Natural killer cell (primary cell): ENCODE measurements around the gene DPP9. TPM values are rescaled to one million over a fixed set of nuclear protein-coding genes. Genes with fewer than 3 reads are reported as not detected.
A peak's percentile ranks its signal among the peaks of the same experiment; 100 is the strongest.

Source experiments
- ATAC-seq, 3 donors: fragments of 150-1000 bp in 2 of 3; fragments of 200-7000 bp in 1 of 3; cut with Tn5 transposase; 1 replicate in 1 of 3; 2 replicates in 2 of 3; pipeline ENCODE4 v1.10.0; 2021; ENCODE audit warnings: mild to moderate bottlenecking in 2 of 3, moderate library complexity in 2 of 3
- DNase-seq, 2 donors: peaks; one replicate each; pipeline versions ENCODE4 v3.0.0 to v3.0.0-alpha.2; 2013 to 2021; ENCODE audit warnings: mixed read lengths in 1 of 2
- H3K27ac ChIP-seq: one replicate; pipeline ENCODE4 v1.5.1; 2013; ENCODE audit warnings: mild to moderate bottlenecking, low read length
- H3K27me3 ChIP-seq: one replicate; pipeline ENCODE4 v1.6.1; 2013; ENCODE audit warnings: low read length; ENCODE audit not compliant: control insufficient read depth, insufficient read depth
- H3K36me3 ChIP-seq: one replicate; pipeline ENCODE4 v1.6.1; 2013; ENCODE audit warnings: low read length; ENCODE audit not compliant: control insufficient read depth, insufficient read depth
- H3K4me1 ChIP-seq: one replicate; pipeline ENCODE4 v1.6.1; 2013; ENCODE audit warnings: low read length; ENCODE audit not compliant: control insufficient read depth, insufficient read depth
- H3K4me3 ChIP-seq: one replicate; pipeline ENCODE4 v1.5.1; 2013; ENCODE audit warnings: low read length
- H3K9me3 ChIP-seq: one replicate; pipeline ENCODE4 v1.6.1; 2013; ENCODE audit warnings: low read length; ENCODE audit not compliant: control insufficient read depth, insufficient read depth
- H3K27ac Mint-ChIP-seq, 2 donors: one replicate each; pipeline ENCODE4 v1.8.0; 2022; ENCODE audit warnings: mild to moderate bottlenecking in 2 of 2, mixed read lengths in 2 of 2, moderate library complexity in 1 of 2
- H3K27me3 Mint-ChIP-seq, 2 donors: one replicate each; pipeline ENCODE4 v1.8.0; 2022; ENCODE audit warnings: low read depth in 2 of 2, mixed read lengths in 2 of 2
- H3K36me3 Mint-ChIP-seq: one replicate; pipeline ENCODE4 v1.8.0; 2022; ENCODE audit warnings: mixed read lengths
- H3K4me1 Mint-ChIP-seq, 2 donors: one replicate each; pipeline ENCODE4 v1.8.0; 2022; ENCODE audit warnings: mixed read lengths in 2 of 2
- H3K4me3 Mint-ChIP-seq: one replicate; pipeline ENCODE4 v1.8.0; 2022; ENCODE audit warnings: mild to moderate bottlenecking, moderate library complexity, mixed read lengths
- H3K9me3 Mint-ChIP-seq, 2 donors: one replicate each; pipeline ENCODE4 v1.8.0; 2022; ENCODE audit warnings: mixed read lengths in 2 of 2
- WGBS: methylation state at CpG from one replicate; pipeline ENCODE4 v1.1.7; 2013; ENCODE audit warnings: missing lambda C conversion rate; ENCODE audit not compliant: insufficient coverage; 5-methylcytosine and 5-hydroxymethylcytosine counted together
- intact Hi-C: fragments of 100-400 bp; cut with micrococcal nuclease; formaldehyde crosslinking; loops from one replicate; pipeline ENCODE4 v1.14.2; 2022
- total RNA-seq, 4 donors: library from RNA; stranded (reverse); fragments of 120-200 nt in 1 of 4; gene quantifications; one replicate each; pipeline versions ENCODE4 v1.2.3 to v1.2.4, GENCODE V29; 2013 to 2022
- TF ChIP-seq, protein P1 (sequence below): fragments of 200-600 bp; IDR thresholded peaks from one replicate; pipeline ENCODE4 v1.8.0; 2022; ENCODE audit warnings: antibody characterized with exemption

DPP9 gene
- total RNA-seq, 3 donors from 2014 or later (not counting 1 experiment from before 2014, with no cell fraction given): 133 to 183 (median 165) TPM

DNA sequence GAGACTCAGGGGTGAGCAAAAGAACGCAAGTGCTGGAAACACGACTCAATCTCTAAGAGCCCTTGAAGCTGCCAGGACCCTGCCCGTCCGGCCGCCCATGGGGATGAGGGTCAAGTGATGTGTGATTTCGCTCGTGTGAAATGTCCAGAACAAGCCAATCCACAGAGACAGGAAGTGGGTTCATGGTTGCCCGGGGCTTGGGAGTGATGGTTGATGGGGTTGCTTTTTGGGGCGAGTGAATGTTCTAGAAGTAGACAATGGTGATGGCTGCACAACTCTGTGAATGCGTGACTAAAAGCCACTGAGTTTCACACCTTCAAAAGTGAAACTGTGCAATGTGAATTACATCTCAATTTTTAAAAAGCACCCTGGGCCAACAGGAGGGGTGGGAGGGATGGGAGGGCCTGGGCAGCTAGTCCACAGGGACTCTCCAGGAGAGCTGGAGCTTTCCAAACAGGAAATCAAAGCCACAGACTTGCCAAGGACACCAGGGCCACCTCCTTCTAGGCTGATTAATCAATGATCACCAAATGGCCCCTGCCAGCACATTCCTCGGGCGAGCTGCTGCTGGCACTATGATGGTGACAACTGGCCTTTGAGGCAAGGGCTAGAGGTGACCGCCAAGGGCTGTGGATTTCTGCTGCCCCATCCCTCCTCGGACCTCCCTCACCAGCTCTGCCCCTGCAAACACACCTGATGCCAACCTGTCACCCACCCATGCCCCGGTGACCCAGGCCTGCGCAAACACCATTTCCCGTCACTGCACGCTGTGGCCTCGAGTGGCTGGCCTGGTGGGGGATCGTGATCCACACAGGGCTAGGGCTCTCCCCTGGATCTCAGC, 14.0 kb downstream of the DPP9 start:
- no peaks in the 10 kb centered on the region for H3K27me3 Mint-ChIP-seq

DNA sequence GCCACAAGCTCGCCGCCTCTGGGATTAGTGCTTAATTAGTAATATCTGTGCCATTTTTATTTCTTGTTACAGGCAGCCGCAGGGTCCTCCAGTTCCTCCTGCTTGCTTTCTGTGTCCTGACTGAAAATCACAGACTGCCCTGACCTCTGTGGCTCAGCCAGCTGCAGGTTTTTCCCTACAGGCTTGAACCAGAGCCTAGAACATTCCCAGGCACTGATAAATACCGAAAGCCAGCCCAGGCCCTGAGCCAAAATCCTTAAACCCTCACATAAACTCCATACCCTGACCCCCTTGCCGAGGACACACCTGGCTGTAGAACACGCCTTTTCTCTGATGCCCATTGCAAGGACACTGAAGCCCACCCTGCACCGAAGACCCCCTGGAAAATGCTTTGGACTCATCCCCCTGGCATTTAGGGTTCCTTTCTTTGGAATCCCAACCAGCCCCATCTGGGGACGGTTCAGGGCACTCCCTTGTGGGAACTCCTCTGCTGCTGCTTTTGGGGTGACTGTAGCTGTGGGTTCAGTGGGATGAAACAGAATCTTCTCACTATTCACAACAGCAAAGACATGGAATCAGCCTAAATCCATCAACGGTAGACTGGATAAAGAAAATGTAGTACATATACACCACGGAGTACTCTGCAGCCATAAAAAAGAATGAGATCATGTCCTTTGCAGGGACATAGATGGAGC, 15.5 kb downstream of the DPP9 start:
- Mint-ChIP-seq H3K4me1 (peaks cover 18 to 31% of the 10 kb centered on the region in 2 donors), H3K27me3 (no peaks in the 10 kb centered on the region), H3K36me3 (no peaks in the 10 kb centered on the region), H3K9me3 (no peaks in the 10 kb centered on the region), H3K4me3 (peak overlapping the region; percentile 66), H3K27ac (peak overlapping the region; percentile 89 to 96)
- Histone ChIP-seq H3K36me3 (peaks cover 49% of the 10 kb centered on the region), H3K27ac (peak overlapping the region; percentile 92), H3K9me3 (no peaks in the 10 kb centered on the region), H3K4me1 (peaks cover 35% of the 10 kb centered on the region), H3K4me3 (no peak overlapping the region), H3K27me3 (no peaks in the 10 kb centered on the region)
- TF ChIP-seq, protein P1, sequence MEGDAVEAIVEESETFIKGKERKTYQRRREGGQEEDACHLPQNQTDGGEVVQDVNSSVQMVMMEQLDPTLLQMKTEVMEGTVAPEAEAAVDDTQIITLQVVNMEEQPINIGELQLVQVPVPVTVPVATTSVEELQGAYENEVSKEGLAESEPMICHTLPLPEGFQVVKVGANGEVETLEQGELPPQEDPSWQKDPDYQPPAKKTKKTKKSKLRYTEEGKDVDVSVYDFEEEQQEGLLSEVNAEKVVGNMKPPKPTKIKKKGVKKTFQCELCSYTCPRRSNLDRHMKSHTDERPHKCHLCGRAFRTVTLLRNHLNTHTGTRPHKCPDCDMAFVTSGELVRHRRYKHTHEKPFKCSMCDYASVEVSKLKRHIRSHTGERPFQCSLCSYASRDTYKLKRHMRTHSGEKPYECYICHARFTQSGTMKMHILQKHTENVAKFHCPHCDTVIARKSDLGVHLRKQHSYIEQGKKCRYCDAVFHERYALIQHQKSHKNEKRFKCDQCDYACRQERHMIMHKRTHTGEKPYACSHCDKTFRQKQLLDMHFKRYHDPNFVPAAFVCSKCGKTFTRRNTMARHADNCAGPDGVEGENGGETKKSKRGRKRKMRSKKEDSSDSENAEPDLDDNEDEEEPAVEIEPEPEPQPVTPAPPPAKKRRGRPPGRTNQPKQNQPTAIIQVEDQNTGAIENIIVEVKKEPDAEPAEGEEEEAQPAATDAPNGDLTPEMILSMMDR: no peak
- ATAC-seq: no peak
- intact Hi-C loops: no loop called here
- DNase-seq: no peak
- 99% methylated on average over 8 of the region's 10 CpGs for WGBS

More for the DNA sequence above, 14.0 kb downstream of the DPP9 start:
- Histone ChIP-seq H3K4me1 (peaks cover 35% of the 10 kb centered on the region), H3K4me3 (peak overlapping the region; percentile 5), H3K36me3 (peaks cover 53% of the 10 kb centered on the region), H3K27ac (peak overlapping the region; percentile 92), H3K9me3 (no peaks in the 10 kb centered on the region), H3K27me3 (no peaks in the 10 kb centered on the region)
- Mint-ChIP-seq H3K4me1 (peaks cover 18 to 31% of the 10 kb centered on the region in 2 donors), H3K9me3 (no peaks in the 10 kb centered on the region), H3K36me3 (peaks cover 4% of the 10 kb centered on the region), H3K4me3 (peak overlapping the region; percentile 87), H3K27ac (peak overlapping the region; percentile 89 to 96)
- 50% methylated on average over 20 of the region's 20 CpGs for WGBS
- TF ChIP-seq, protein P1: no peak
- intact Hi-C loops: no loop called here
- DNase-seq (peak; percentile 55 to 65), ATAC-seq (peak; percentile 86 to 88 (median 87))

DNA sequence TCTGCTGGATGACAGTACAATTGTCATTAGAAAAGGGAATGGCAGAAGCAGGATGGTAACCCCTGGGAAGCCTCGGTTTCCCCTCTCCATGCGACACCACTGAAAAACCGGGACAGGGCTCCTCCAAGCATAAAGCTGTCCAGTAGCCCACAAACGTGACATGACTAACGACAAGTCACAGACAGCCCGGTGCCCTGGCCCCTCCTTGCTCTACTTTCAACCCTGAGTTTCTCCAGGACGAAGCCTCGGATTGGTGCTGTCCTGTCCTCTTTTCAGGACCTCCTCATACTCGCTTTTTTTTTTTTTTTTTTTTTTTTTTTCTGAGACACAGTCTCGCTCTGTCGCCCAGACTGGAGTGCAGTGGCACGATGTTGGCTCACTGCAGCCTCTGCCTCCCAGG, 16.3 kb downstream of the DPP9 start:
- Mint-ChIP-seq H3K9me3 (no peaks in the 10 kb centered on the region), H3K36me3 (no peaks in the 10 kb centered on the region), H3K4me1 (peaks cover 18 to 31% of the 10 kb centered on the region in 2 donors), H3K27ac (peak overlapping the region in 1 of 2 donors; percentile 31), H3K4me3 (no peak overlapping the region), H3K27me3 (no peaks in the 10 kb centered on the region)
- ATAC-seq (no peak), DNase-seq (no peak)
- Histone ChIP-seq H3K27ac (no peak overlapping the region), H3K4me3 (no peak overlapping the region), H3K4me1 (peaks cover 35% of the 10 kb centered on the region), H3K9me3 (no peaks in the 10 kb centered on the region), H3K27me3 (no peaks in the 10 kb centered on the region), H3K36me3 (peaks cover 47% of the 10 kb centered on the region)
- 92% methylated on average over 12 of the region's 12 CpGs for WGBS
- TF ChIP-seq, protein P1: no peak
- intact Hi-C loops: no loop called here
